ENCODE measurements around the gene RPS27A.
"Not testable (repeated sequence)": the region's sequence is repeated elsewhere in the genome, so short reads cannot be mapped to it uniquely, and the experiment has no call there.

Gene RPS27A

GRCh38 chr2:55239656-55240222, 7.3 kb downstream of the RPS27A start:
- no peak for DNase-seq

GRCh38 chr2:55241582-55241981, 9.1 kb downstream of the RPS27A start:
- not testable (repeated sequence) for DNase-seq

GRCh38 chr2:55242617-55243016, 10.1 kb downstream of the RPS27A start:
- DNase-seq: no peak

- DNase-seq: no peak
These were observed 12.9 kb downstream of the RPS27A start for GRCh38 chr2:55245411-55245810.

- DNase-seq: no peak
These were observed 14.5 kb downstream of the RPS27A start for GRCh38 chr2:55247025-55247424.

- no peak for DNase-seq
These were observed 20.3 kb downstream of the RPS27A start for GRCh38 chr2:55252832-55253231.

- not testable (repeated sequence) for DNase-seq
These were observed 27.1 kb downstream of the RPS27A start for GRCh38 chr2:55259586-55259985.

GRCh38 chr2:55268288-55268906, 35.9 kb downstream of the RPS27A start:
- no peak for DNase-seq

GRCh38 chr2:55268907-55269644, 36.6 kb downstream of the RPS27A start, which contains the start of gene MTIF2:
Gene MTIF2 (minus strand): TSS chr2:55269231. CDS start chr2:55263858, 5,373 bp downstream.
- DNase-seq: peak; percentile 75

GRCh38 chr2:55269645-55269990, 37.1 kb downstream of the RPS27A start:
- no peak for DNase-seq

GRCh38 chr2:55274346-55274745, 41.9 kb downstream of the RPS27A start:
- not testable (repeated sequence) for DNase-seq

GRCh38 chr2:55277310-55277709, 44.8 kb downstream of the RPS27A start:
- no peak for DNase-seq

- not testable (repeated sequence) for DNase-seq
These were observed 46.8 kb downstream of the RPS27A start for GRCh38 chr2:55279214-55279835.

GRCh38 chr2:55279859-55280424, 47.5 kb downstream of the RPS27A start:
- not testable (repeated sequence) for DNase-seq

GRCh38 chr2:55280851-55281546, 48.5 kb downstream of the RPS27A start:
- DNase-seq: not testable (repeated sequence)

- peak; percentile 67 for DNase-seq
These were observed 49.8 kb downstream of the RPS27A start for GRCh38 chr2:55282110-55282917.

GRCh38 chr2:55283083-55283482, 50.6 kb downstream of the RPS27A start:
- DNase-seq: no peak
